ENCODE measurements around the gene KLF16. TPM values are rescaled to one million over a fixed set of nuclear protein-coding genes. Genes with fewer than 3 reads are reported as not detected.

KLF16 gene
- total and polyA plus RNA-seq, 2 experiments from 2014 or later: 8.9 to 20.2 TPM

DNA sequence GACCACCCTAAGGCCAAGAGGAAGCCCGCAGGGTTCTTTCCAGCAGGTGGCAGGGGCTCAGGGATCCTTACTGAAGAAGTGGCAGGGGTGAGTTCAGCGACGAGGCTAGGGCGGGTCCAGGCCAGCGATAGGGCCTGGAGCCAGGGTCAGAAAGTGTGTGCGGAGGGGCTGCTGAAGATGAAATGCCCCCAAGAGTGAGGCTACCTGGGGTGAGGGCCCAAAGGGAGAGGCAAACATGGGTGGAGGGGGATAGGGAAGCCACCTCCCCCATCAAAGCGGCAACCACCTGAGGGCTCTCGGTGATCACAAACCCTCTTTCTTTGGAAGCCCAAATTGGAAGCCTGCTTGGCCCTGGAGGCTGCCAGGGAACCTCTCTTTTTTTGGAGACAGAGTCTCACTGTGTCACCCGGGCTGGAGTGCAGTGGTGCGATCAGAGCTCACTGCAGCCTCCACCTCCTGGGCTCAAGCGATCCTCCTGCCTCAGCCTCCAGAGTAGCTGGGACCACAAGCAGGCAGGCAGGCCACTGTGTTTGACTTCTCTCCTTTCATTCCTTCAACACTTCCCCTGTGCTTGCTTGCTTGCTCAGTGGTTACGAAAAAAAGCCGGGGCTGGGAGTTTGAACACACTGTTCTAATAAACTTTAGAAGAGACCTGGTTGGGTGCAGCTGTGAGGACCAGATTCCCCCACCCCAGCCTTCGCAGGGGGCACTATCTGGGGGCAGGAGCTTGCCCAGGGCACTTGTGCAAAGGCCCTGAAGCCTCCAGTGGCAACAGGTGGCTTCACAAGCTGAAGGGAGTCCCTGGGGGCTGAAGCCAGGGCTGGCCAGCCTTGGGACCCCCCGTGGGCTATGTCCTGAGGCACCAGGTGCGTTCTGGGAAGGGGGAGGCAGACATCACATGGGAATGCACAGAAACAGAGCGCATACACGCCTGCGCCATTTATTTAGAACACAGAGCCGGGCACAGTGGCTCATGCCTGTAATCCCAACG, 49.9 kb downstream of the KLF16 start (continued):
- TF ChIP-seq, protein P1, sequence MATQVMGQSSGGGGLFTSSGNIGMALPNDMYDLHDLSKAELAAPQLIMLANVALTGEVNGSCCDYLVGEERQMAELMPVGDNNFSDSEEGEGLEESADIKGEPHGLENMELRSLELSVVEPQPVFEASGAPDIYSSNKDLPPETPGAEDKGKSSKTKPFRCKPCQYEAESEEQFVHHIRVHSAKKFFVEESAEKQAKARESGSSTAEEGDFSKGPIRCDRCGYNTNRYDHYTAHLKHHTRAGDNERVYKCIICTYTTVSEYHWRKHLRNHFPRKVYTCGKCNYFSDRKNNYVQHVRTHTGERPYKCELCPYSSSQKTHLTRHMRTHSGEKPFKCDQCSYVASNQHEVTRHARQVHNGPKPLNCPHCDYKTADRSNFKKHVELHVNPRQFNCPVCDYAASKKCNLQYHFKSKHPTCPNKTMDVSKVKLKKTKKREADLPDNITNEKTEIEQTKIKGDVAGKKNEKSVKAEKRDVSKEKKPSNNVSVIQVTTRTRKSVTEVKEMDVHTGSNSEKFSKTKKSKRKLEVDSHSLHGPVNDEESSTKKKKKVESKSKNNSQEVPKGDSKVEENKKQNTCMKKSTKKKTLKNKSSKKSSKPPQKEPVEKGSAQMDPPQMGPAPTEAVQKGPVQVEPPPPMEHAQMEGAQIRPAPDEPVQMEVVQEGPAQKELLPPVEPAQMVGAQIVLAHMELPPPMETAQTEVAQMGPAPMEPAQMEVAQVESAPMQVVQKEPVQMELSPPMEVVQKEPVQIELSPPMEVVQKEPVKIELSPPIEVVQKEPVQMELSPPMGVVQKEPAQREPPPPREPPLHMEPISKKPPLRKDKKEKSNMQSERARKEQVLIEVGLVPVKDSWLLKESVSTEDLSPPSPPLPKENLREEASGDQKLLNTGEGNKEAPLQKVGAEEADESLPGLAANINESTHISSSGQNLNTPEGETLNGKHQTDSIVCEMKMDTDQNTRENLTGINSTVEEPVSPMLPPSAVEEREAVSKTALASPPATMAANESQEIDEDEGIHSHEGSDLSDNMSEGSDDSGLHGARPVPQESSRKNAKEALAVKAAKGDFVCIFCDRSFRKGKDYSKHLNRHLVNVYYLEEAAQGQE (IDR thresholded peaks at IDR 0.05; ENCODE audit: unreplicated experiment): no peak
- TF ChIP-seq EZH2 (IDR thresholded peaks at IDR 0.05; ENCODE audit: low read depth, unreplicated experiment): no peak
- no peak for TF ChIP-seq EZH2phosphoT487 (IDR thresholded peaks at IDR 0.05; ENCODE audit: unreplicated experiment)
- no peak for TF ChIP-seq CREB1 (CRISPR knock-in tag; IDR thresholded peaks at IDR 0.05; ENCODE audit: low read depth)
- TF ChIP-seq ZNF114 (CRISPR knock-in tag; IDR thresholded peaks at IDR 0.05): no peak
- no peak for TF ChIP-seq STAT1 (IDR thresholded peaks at IDR 0.05; ENCODE audit: unreplicated experiment)
- TF ChIP-seq POLR2AphosphoS5 (IDR thresholded peaks at IDR 0.05; ENCODE audit: low read depth): no peak
- TF ChIP-seq, protein P2, sequence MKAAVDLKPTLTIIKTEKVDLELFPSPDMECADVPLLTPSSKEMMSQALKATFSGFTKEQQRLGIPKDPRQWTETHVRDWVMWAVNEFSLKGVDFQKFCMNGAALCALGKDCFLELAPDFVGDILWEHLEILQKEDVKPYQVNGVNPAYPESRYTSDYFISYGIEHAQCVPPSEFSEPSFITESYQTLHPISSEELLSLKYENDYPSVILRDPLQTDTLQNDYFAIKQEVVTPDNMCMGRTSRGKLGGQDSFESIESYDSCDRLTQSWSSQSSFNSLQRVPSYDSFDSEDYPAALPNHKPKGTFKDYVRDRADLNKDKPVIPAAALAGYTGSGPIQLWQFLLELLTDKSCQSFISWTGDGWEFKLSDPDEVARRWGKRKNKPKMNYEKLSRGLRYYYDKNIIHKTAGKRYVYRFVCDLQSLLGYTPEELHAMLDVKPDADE (IDR thresholded peaks at IDR 0.05): no peak
- no peak for TF ChIP-seq JUNB (IDR thresholded peaks at IDR 0.05; ENCODE audit: unreplicated experiment)

DNA sequence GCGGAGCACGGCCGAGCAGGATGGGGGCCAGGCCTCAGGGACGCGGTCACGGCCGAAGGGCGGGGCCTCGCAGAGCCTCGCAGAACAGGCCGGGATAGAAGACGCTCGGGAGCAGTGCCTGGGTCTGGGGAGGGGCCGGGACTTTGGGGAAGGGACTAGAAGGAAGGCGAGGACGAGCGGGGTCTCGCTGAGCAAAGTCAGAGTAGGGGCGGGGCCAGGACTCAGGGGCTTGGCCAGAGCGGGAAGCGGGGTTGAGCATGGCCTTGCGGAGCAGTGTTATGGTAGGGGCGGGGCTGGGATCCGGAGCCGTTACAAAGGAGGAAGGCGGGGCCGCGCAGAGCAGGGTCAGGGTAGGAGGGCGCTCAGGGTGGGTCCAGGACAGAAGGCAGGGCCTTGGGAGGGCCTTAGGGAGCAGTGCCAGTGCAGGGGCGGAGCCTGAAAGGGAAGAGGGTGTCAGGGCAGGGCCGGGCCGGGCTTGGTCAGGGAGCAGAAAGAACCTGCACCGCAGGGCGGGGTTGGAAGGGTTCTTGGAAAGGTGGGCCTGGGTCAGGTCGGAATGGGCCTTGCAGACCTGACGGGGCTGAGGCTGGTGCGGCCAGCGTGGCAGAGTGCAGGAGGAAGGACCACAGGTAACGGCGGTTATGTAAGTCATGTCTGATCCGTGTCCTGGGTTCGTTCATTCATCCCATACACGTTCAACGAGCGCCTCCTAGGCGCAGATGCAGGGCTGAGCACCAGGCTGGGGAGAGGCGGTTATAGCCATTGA, 50.8 kb downstream of the KLF16 start:
- peak overlapping the region; percentile 96 for H3K27ac Mint-ChIP-seq
- peak; percentile 86 for ATAC-seq
- Histone ChIP-seq H2AFZ (peak overlapping the region; percentile 91; the same call in 1 of the 2 replicates), H3K4me2 (peak overlapping the region; percentile 87), H3K4me3 (peak overlapping the region; percentile 77), H4K20me1 (replicated peaks; ENCODE audit: insufficient read depth) (no peaks in the 10 kb centered on the region), H3K4me1 (ENCODE audit: insufficient read depth) (no peaks in the 10 kb centered on the region), H3K27me3 (ENCODE audit: insufficient read depth) (no peaks in the 10 kb centered on the region), H3K36me3 (ENCODE audit: insufficient read depth) (no peaks in the 10 kb centered on the region), H3K9me2 (ENCODE audit: insufficient read depth) (no peaks in the 10 kb centered on the region), H3K79me2 (replicated peaks; ENCODE audit: insufficient read depth) (no peaks in the 10 kb centered on the region), H3F3A (replicated peaks; ENCODE audit: low read depth) (0 out of 2 replicates have a peak, but pooled peaks cover 5% of the 10 kb centered on the region), H3K27ac (ENCODE audit: low read depth) (peak overlapping the region; percentile 86)
- DNase-seq (ENCODE audit: low spot score): peak; percentile 98
- H3K4me3 Mint-ChIP-seq: peak overlapping the region; percentile 83
- no peaks in the 10 kb centered on the region for H3K9me3 Mint-ChIP-seq
- H3K27me3 Mint-ChIP-seq (ENCODE audit: insufficient read depth, low read depth, poor library complexity): peaks cover 20% of the 10 kb centered on the region
- H3K4me1 Mint-ChIP-seq: peaks cover 3% of the 10 kb centered on the region; the same call in 2 of the 3 replicates
- H3K36me3 Mint-ChIP-seq (ENCODE audit: low read depth): 0 out of 3 replicates have a peak, but pooled peaks cover 3% of the 10 kb centered on the region
- TF ChIP-seq CREB1 (CRISPR knock-in tag; IDR thresholded peaks at IDR 0.05; ENCODE audit: low read depth) (0 out of 2 replicates have a peak, but pooled peaks have one; percentile 34), POLR2AphosphoS5 (IDR thresholded peaks at IDR 0.05; ENCODE audit: low read depth) (peak; percentile 56; the same call in 1 of the 2 replicates)
- TF ChIP-seq, protein P3, sequence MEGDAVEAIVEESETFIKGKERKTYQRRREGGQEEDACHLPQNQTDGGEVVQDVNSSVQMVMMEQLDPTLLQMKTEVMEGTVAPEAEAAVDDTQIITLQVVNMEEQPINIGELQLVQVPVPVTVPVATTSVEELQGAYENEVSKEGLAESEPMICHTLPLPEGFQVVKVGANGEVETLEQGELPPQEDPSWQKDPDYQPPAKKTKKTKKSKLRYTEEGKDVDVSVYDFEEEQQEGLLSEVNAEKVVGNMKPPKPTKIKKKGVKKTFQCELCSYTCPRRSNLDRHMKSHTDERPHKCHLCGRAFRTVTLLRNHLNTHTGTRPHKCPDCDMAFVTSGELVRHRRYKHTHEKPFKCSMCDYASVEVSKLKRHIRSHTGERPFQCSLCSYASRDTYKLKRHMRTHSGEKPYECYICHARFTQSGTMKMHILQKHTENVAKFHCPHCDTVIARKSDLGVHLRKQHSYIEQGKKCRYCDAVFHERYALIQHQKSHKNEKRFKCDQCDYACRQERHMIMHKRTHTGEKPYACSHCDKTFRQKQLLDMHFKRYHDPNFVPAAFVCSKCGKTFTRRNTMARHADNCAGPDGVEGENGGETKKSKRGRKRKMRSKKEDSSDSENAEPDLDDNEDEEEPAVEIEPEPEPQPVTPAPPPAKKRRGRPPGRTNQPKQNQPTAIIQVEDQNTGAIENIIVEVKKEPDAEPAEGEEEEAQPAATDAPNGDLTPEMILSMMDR (conservative IDR thresholded peaks at IDR 0.05; ENCODE audit: low read depth in 2 of 2): peak; percentile 85 to 91
- TF ChIP-seq, protein P2 (IDR thresholded peaks at IDR 0.05): no peak

Measured in GM23338 (cell line).